NOMO-1 treated with DMSO at 0.1 percent for 48 hours (cell line): ENCODE data around the gene FKRP.
A peak's percentile ranks its signal among the peaks of the same experiment; 100 is the strongest.

Experiments
- DNase-seq: peaks from one replicate; lab custom pipeline; 2025; ENCODE audit not compliant: unreplicated experiment; lab: John Stamatoyannopoulos, UW

The FKRP gene

GRCh38 chr19:46731584-46731983 is 14.3 kb upstream of the FKRP start:
- DNase-seq: no peak

GRCh38 chr19:46732172-46732938 is 13.5 kb upstream of the FKRP start:
- DNase-seq: no peak

- peak; percentile 82 for DNase-seq
Observed at GRCh38 chr19:46732966-46733689, 12.7 kb upstream of the FKRP start.

GRCh38 chr19:46733690-46734292 is 12.1 kb upstream of the FKRP start:
- DNase-seq: peak; percentile 82

GRCh38 chr19:46736531-46737297 is 9.1 kb upstream of the FKRP start:
- no peak for DNase-seq

- no peak for DNase-seq
Observed at GRCh38 chr19:46737298-46737654, 8.6 kb upstream of the FKRP start.

- no peak for DNase-seq
Observed at GRCh38 chr19:46737761-46738171, 8.1 kb upstream of the FKRP start.

GRCh38 chr19:46739290-46739771 is 6.5 kb upstream of the FKRP start:
- DNase-seq: no peak

- DNase-seq: no peak
Observed at GRCh38 chr19:46741447-46741846, 4.4 kb upstream of the FKRP start.

GRCh38 chr19:46742926-46743480 is 2.9 kb upstream of the FKRP start:
- DNase-seq: no peak

- no peak for DNase-seq
Observed at GRCh38 chr19:46744005-46744691, 1.7 kb upstream of the FKRP start.

- no peak for DNase-seq
Observed at GRCh38 chr19:46745030-46745429, 827 bp upstream of the FKRP start.

- no peak for DNase-seq
Observed at GRCh38 chr19:46746281-46747057, 612 bp downstream of the FKRP start, which contains the start of gene STRN4. Gene STRN4 (minus strand): TSS chr19:46746450. CDS start chr19:46746430, 20 bp downstream.

GRCh38 chr19:46748325-46749109 is 2.7 kb downstream of the FKRP start:
- peak; percentile 53 for DNase-seq

- peak; percentile 54 for DNase-seq
Observed at GRCh38 chr19:46753420-46754155, 7.7 kb downstream of the FKRP start.

GRCh38 chr19:46755077-46755852 is 9.4 kb downstream of the FKRP start:
- DNase-seq: no peak

GRCh38 chr19:46755853-46756543 is 10.1 kb downstream of the FKRP start:
- DNase-seq: no peak
